NT2/D1 (cell line): ENCODE results near the gene CRNKL1.

ENCODE experiments used
- YY1 ChIP-seq: IDR thresholded peaks from 2 replicates; pipeline ENCODE4 v1.6.1; 2011; ENCODE audit not compliant: insufficient read length, insufficient read depth
- ZNF274 ChIP-seq: IDR thresholded peaks from 2 replicates; pipeline ENCODE4 v1.6.1; 2011; ENCODE audit warnings: mild to moderate bottlenecking, low read depth, low read length

DNA sequence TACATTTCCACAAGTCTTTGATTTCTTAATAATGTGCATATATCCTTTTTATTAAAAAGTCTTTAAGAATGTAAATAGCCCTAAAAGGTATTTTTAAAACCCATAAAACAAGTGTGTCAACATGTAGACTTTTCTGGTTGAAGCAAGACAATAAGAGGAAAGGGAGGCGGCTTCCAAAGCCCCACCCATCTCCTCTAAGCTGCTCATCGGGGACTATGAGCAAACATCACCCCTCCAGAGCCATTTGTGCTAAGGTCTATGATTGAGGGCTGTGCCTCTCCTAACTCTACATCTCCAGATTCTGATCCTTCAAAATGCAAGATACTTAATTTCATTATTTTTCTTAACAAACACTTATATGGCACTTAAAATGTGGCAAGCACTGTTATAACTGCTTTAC is 37.6 kb downstream of the CRNKL1 start:
- TF ChIP-seq ZNF274: no peak
- TF ChIP-seq YY1: no peak
